SK-N-SH treated with all-trans-retinoic acid at 6 μM for 48 hours (cell line): ENCODE data around the gene NUMA1.

Source experiments
- CREB5 ChIP-seq: fragments of 250-450 bp; sonication (Bioruptor Pico); IDR thresholded peaks from 2 replicates; pipeline ENCODE4 v1.5.1; 2020; ENCODE audit warnings: low read depth, mild to moderate bottlenecking, moderate library complexity
- CSRNP3 ChIP-seq: fragments of 250-450 bp; sonication (Bioruptor Pico); IDR thresholded peaks from 2 replicates; pipeline ENCODE4 v1.5.1; 2021; ENCODE audit warnings: mild to moderate bottlenecking, moderate library complexity
- PATZ1 ChIP-seq: fragments of 250-450 bp; sonication (Bioruptor Pico); IDR thresholded peaks from 2 replicates; pipeline ENCODE4 v1.8.0; 2020; ENCODE audit warnings: mild to moderate bottlenecking, moderate library complexity, borderline replicate concordance
- ZFP30 ChIP-seq: fragments of 450-650 bp; formaldehyde crosslinking; IDR thresholded peaks from 2 replicates; pipeline ENCODE4 v1.5.0; 2022; ENCODE audit warnings: mild to moderate bottlenecking, moderate library complexity

GRCh38 chr11:71988050-71988449 is 92.3 kb downstream of the NUMA1 start:
- TF ChIP-seq CSRNP3 (CRISPR knock-in tag) (no peak), ZFP30 (CRISPR knock-in tag) (no peak), PATZ1 (CRISPR knock-in tag) (no peak), CREB5 (no peak)
